HG02870 (cell line): ENCODE data around the gene BCHE.

ENCODE experiments used
- ATAC-seq: cut with Tn5 transposase; IDR thresholded peaks from one replicate; pipeline ENCODE4 v1.9.1; 2021; ENCODE audit warnings: mild to moderate bottlenecking, moderate library complexity; ENCODE audit not compliant: unreplicated experiment

BCHE gene

DNA sequence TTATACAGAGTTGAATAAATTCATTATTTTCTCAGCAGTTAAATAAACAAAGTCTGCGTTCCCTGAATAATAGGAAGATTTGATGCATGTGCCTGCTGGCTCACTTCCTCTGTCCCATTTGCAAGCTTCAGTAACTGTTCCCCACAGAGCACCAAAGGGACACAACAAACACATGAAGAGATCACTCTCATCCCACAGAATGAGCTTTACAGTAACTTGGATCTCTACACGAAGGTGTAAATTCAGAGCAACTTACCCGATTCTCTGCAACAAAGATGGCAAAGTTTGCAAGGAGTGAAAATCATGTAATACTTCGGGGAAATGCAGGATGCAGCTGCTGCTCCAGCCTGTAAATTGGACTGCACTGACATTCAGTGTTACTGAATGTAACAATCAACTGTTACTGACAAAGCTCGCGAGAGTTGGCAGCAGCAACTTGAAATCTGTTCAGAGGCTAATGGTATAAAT lies at the start of gene BCHE:
Gene BCHE, minus strand, starts transcription at position 366 of the 468 bp plus-strand sequence. CDS start 6,390 bp downstream, outside the sequence.
- no peak for ATAC-seq

DNA sequence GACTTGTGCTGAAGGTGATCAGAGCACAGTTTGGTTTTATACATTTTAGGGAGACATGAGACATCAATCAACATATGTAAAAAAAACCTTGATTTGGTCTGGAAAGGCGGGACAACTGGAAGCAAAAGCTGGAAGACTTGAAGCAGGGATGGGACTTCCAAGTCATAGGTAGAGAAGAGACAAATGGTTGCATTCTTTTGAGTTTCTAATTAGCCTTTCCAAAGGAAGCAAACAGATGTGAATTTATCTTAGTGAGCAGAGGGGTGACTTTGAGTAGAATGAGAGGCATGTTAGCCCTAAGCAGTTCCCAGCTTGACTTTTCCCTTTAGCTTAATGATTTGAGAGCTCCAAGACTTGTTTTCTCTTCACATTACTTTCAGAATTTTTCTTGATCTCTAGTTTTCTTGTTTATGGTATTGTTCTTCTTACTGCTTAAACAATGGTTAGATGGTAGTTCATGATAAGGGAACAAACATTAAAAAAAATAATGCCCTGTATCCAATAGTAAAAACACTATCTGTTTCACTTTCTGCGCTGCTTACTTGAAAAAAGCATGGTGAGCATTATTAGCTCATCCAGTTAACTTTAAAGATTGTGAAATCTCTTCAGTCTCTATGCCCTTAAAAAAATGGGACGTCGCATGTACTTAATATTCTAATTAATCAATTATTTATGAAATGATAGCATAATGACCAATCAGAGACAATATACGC lies 48.5 kb upstream of the BCHE start:
- no peak for ATAC-seq

DNA sequence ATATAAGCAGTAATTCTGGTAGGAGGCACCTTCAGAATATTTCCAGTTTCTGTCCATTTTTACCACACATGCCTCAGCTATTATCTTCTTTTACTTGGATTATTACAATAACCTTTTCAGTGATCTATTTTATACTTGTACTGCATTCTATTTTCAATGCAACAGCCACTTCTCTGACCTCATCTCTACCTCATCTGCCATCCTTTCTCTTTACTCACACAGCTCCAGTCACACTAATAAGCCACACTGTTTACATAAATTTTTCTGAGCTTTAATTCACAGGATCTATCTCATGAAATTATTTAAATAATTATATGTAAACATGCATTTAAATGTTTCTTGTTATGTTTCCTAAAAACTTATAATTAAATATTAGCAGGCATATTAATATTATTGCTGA lies 47.3 kb upstream of the BCHE start:
- no peak for ATAC-seq

GRCh38 chr3:165883863-165884478 lies 46.7 kb upstream of the BCHE start:
- ATAC-seq: no peak

DNA sequence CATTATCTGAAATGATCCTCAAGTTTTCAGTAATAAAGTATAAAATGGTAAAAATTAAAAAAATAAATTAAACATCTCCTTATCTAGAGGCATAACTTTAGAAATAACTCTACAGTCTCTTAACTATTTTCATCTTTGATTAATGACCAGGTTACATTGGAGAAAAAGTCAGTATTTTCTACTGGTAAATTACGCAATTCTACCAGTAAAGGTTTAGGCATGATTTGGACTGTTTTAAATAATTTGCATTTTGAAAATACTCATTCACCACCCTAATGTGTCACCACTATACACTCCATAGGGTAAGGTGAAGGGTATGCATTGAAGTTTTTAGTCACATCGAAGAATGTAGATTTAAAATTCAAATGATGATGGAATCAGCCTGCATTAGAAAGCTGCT lies 45.9 kb upstream of the BCHE start:
- no peak for ATAC-seq

DNA sequence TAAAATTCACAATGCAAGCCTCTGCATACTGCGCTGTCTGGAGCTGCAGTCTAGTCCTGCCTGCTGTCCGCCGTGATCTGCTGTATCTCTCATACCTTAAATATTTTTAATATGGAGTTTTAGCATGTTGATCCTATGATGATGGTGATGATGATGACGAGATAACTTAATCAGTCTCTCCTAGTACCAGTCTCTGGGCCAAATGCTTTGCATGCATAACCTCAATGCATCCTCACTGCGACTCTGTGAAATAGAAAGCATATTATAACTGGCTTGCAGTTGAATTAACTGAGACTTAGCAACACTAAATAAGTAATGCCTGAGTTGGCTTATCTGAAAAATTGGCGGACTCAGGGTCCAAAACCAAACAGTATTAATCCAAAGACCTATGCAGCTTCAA lies 38.4 kb upstream of the BCHE start:
- ATAC-seq: no peak

GRCh38 chr3:165874663-165875489 lies 37.7 kb upstream of the BCHE start:
- no peak for ATAC-seq

GRCh38 chr3:165868088-165868487 lies 30.9 kb upstream of the BCHE start:
- ATAC-seq: no peak

GRCh38 chr3:165859061-165859460 lies 21.8 kb upstream of the BCHE start:
- no peak for ATAC-seq

DNA sequence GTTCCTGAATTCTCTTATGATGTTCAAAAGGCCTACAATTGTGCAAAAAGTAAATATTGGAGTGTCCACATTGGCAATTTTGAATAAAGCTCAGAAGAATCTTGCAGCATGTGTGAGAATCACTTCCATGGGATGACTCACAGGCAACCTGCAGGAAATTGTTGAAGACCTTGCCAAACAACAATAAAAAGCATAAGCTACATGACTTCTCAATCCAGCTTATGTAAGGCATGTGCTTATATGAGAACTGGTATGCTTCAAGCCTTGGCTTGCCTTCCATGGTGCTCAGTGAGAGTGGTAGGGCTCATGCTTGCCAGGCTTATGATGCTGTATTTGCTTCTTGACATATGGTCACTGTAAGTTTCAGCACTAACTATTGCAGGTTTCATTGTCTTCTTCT lies 18.4 kb upstream of the BCHE start:
- ATAC-seq: no peak

GRCh38 chr3:165854696-165855095 lies 17.5 kb upstream of the BCHE start:
- no peak for ATAC-seq

DNA sequence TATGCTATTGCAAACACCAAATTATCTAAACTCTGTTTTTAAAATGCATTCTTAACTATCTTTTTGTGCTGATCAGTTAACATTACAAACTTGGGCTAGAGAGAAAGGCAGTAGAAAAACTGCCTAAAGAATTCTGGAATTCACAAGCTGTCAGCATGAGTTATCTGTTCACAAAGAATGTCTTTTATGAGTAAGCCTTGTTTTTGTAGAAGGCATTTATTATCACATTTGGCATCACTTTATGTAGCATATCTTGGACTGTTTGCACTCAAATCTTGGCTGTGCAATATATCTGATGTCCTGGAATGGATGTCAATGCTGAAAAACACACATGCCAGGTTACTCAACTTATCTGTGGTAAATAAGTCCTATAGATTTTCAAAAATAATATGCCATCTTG lies 15.5 kb upstream of the BCHE start:
- ATAC-seq: no peak

DNA sequence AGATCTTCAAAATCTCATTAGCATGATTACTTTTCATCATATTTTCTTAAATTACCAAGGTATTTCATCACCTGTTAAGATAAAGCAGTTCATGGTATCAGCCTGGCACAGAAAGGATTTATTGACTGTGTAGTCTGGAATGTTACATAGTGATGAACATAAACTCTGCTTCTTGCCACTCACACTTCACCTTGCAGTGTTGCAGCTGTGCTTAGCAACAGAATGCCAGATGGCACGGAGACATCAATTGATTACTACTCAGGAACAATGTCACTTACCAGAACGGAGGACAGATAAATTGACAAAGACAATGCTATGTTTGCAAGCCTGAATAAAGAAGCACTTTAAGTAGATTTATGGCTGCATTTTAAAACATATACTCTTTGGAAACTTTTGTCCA lies 15.0 kb upstream of the BCHE start:
- ATAC-seq: no peak

DNA sequence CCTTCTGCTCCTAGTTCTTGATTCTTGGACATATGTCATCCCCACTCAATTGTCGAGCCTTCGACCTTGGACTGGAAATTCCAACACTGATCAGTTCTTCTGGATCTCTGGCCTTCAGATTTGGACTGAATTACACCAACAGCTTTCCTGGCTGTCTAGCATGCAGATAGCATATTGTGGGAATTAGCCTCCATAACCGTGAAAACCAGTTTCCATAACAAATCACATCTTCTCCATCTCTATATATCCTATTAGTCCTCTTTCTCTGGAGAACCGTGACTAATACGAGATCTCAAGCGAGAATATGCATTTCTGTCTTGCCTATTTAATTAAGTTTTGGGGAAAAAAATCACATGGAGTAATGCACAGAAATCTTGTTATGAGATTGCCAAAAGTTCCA lies 8.8 kb upstream of the BCHE start:
- no peak for ATAC-seq

DNA sequence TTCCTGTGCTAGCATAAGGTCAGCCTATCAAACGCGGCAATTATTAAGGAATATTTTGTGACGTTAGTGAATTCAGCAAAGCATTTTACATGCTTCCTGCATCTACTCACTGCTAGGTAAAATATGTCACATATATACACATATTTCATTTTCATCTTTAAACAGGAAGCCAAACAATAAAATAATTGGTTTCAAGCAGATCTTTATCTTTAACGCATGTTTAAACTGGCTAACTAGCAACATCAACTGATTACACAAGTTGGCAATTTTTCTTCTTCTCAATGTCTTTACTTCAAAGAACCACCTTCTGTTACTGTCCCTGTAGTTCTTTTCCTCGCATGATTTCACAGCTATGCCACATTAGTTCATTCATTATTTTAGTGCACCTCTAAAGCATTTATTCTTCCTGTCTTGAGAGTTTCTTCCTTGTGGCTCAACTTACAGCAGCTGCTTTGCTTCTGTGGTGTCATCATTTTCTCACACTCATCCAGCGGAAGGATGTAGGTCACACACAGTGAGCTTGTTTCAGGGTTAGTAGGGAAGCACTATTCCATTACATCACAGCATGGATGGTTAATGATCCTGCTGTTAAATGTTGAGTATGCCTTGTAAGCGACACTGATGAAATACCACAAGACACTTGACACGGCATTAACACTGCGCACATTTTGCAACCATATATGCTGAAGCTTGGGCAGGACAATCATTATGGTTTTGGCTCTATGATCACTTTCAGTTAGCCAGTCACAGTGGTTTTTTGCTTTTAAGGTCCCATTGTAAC lies 2.3 kb upstream of the BCHE start:
- ATAC-seq: no peak

DNA sequence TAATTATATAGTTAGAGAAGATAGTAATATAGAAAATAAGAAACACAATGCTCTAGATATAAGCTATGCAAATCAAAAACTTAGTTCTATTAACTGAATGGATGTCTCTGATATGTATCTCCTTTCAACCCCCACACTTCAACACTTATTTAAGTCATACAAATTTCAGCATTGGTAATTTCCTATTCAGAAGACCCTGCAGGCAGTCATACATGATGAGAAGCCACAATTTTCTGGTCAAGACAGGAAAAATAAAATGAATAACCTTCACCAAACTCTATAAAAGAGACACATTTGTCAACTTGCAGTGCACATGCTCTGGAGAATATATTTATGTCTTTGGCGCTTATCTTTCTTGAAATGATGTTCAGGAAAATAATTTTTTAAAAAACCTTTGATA lies 578 bp upstream of the BCHE start:
- no peak for ATAC-seq

DNA sequence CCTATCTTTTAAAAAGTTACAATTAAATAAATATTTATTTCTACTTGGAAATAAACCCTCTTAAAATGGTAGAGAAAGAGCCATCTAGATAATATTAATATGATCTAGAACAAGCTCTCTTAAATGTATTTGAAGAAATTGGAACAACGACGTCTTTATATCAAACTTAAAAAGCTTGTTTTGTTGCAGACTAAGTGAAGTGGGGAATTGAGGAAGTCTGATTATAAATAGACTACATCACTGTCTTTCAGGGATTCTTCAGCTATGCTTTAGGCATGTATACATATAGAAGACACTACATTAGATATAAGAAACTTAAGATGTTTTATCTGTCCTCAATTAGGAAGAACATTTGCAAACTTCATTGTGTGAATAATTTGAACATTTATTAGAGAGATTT lies 1.8 kb downstream of the BCHE start:
- ATAC-seq: no peak

DNA sequence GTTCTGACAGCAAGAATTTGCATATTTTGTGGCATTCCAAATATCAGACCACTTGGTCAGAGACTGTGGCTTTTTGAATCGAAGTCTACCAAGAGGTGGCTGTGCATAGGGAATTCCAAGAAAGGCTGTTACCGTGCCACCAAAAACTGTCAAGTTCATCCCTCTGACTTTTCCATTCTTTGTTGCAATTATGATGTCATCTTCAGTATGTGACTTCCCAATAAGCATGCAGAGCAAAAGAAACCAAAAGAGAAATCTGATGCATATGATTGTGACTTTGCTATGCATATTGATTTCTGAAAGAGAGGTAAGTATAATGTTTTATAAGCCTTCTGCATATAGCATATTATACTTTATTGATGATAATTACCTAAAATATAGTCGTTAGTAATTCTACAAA lies 6.5 kb downstream of the BCHE start:
- ATAC-seq: no peak

GRCh38 chr3:165827883-165828282 lies 9.3 kb downstream of the BCHE start:
- ATAC-seq: no peak

DNA sequence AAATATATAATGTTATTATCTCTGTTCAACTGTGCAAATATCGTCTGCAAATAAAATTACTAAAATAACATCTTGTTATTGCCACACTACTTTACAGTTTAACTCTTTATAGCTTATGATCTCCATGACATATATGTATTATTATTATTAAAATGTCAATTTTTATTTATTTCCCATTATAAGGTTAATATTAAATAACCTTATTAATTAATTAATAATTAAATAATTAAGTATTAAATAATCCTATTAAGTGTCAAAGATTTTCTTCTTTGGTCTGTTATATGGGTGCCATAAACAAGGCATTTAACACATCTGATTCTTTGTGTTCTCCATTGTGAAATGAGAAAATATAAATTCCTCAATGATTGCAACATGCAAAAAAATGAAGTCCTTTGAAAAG lies 10.0 kb downstream of the BCHE start:
- no peak for ATAC-seq

- no peak for ATAC-seq
These were observed 16.5 kb downstream of the BCHE start for GRCh38 chr3:165820671-165821123.
